GM12873 (cell line): ENCODE measurements around the gene CBX2.

ENCODE experiments used
- CTCF ChIP-seq: IDR thresholded peaks from 2 replicates; pipeline ENCODE4 v1.5.1; 2012; ENCODE audit warnings: low read depth, mild to moderate bottlenecking, moderate library complexity, low read length, control low read depth; ENCODE audit not compliant: insufficient read depth; ENCODE audit errors: missing control alignments

CBX2 gene

GRCh38 chr17:79783891-79784290 lies 5.9 kb downstream of the CBX2 start:
- no peak for TF ChIP-seq CTCF

GRCh38 chr17:79784353-79785016 lies 6.5 kb downstream of the CBX2 start:
- no peak for TF ChIP-seq CTCF

GRCh38 chr17:79785017-79785899 lies 7.3 kb downstream of the CBX2 start:
- no peak for TF ChIP-seq CTCF

GRCh38 chr17:79785900-79786810 lies 8.2 kb downstream of the CBX2 start:
- TF ChIP-seq CTCF: no peak

- no peak for TF ChIP-seq CTCF
These were observed 9.1 kb downstream of the CBX2 start for GRCh38 chr17:79786930-79787643.

- no peak for TF ChIP-seq CTCF
These were observed 10.5 kb downstream of the CBX2 start for GRCh38 chr17:79788455-79788854.
